ENCODE results near the gene PCNX3.

Gene PCNX3

DNA sequence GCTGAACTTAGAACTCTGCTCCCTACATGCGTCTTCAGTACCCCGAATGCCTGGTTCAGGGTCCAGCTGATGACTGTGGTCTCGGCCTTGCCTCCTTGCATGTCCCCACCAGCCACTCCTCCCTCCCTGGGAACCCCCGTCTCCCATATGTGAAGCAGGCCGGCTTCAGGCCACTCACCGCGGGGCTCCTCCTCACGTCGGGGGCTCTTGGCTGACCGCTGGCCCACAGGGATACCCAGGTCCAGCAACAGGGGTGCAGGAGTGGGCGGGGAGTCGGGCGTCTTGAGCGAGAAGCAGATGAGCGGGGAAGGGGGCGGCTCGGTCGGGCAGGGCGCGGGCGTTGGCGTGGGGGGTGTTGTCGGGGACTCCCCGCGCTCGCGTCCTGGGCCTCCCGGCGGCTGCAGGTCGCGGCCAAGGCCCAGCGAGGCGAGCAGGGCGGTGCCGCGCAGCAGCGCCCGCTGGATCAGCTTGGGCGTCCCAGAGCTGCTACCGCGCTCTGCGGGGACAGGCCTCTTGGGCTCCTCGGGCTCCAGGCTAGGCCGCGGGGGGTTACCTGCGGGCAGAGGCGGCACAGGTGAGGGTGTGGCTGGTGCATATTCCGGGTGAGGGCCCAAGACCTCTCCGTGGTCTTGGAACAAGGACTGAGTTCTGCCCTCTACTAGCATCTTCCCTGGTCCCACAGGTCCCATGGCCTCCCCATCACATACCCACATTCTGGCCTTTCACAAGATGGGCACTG, 16.2 kb upstream of the PCNX3 start:
- no peak for DNase-seq

DNA sequence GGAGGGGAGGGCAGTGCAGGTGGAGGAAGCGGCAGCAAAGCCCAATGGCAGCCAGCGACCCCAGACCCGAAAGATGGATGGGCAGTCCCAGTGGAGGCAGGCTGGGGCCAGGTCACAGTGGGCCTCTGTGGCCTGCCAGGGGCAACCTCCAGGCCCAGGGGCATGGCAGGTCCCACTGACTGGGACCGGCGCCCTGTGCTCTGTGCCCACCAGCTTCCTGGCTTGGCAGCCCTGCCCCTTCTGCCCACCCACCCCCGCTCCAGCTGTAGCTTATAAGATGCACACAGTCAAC, 15.7 kb upstream of the PCNX3 start:
- DNase-seq = no peak

- DNase-seq = no peak
Observed at GRCh38 chr11:65604258-65604657, 11.3 kb upstream of the PCNX3 start.

DNA sequence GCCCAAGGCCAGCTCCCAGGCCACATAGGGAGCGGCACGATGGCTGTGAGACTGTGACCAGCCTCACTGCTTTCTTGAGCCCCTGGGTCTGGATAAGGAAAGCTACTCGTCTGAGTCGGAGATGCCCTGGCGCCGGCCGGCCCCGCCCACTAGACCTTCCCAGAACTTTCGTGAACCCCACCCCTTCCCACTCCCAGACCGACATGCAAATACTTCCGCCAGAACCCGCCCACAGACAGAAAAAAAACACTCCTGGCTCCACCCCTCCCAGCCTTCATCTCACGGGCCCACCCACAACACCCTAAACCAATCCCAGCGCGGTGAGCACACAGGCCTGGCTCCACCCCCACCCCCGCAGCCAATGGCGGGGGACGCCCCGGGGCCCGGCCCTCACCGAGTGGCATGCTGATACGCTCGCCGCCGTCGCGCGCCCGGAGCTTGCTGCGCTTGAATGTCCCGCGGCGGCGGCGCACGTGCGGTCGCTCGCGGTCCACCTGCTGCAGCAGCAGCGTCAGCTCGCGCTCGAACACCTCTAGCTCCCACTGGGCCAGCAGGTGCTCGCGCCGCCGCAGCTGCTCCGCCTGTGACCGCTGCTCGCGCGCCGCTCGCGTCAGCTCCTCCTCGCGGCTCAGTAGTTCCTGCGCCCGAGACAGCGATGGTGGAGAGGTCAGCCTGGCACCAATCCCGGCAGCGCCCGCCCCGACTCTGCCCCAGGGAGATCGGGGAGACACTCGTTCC, 8.5 kb upstream of the PCNX3 start:
- DNase-seq = no peak

GRCh38 chr11:65607614-65608426, 7.8 kb upstream of the PCNX3 start:
- DNase-seq = no peak

- DNase-seq = no peak
Observed at GRCh38 chr11:65609229-65609628, 6.3 kb upstream of the PCNX3 start.

- no peak for DNase-seq
Observed at GRCh38 chr11:65609665-65610064, 5.9 kb upstream of the PCNX3 start.

GRCh38 chr11:65610404-65610803, 5.2 kb upstream of the PCNX3 start:
- DNase-seq = no peak

DNA sequence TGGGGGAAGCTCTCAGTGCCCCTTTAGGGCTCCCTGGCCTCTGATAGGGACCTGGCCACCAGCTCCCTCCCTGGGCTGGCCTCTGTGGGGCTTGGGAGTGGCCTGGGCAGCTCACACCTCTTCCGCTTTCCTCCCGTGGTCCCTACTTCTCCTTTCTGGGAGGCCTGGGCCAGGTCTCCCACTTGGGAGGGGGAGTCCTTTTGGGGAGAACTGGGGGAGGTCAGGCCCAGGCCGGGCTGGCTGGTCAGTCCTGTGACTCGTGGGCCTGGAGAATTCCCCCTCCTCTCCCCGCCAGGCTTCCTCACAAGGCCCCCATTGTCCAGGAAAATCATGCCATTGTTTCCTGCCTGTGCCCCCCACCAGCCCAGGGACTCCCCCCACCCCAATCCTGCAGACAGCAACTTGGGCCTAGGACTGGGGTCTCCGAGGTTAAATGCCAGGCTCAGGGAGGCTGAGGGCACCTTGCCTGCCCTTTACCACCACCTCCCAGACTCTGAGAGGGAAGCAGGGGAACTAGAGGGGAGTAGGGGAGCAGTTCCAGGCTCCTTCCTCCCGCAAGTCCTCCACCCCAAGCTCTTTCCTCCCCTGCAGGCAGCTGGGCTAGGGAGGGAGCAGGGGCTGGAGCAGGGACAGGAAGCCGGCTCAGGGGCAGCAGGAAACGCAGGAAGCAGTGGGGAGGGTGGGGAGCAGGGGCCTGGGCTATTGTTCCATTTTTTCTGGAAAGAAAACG, 4.4 kb upstream of the PCNX3 start:
- DNase-seq = no peak

- DNase-seq = no peak
Observed at GRCh38 chr11:65611758-65612603, 3.6 kb upstream of the PCNX3 start.

DNA sequence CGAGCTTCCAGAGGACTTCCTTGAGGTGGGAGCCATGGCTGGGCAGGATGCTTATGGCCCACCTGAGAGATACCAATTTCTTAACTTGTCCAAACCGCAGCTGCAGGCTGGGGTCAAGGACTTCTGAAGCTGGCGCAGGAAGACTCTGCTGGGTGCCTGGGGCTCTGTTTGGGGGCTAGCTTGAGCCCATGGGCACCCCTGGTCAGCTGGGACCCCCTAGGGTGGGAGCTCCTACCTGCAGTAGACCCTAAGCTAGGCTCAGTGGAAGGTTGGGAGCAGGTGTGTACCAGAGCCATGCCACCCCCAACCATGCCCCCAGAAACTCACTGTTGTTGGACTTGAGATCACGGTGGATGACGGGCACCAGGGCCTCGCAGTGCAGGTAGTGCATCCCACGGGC, 2.9 kb upstream of the PCNX3 start:
- DNase-seq = no peak

GRCh38 chr11:65613091-65613928, 2.3 kb upstream of the PCNX3 start:
- DNase-seq = peak in 1 of 2 donors; percentile 35

- DNase-seq = peak in 1 of 2 donors; percentile 73
Observed at GRCh38 chr11:65615950-65616574, 486 bp downstream of the PCNX3 start.

- no peak for DNase-seq
Observed at GRCh38 chr11:65616575-65617001, 1.0 kb downstream of the PCNX3 start.

DNA sequence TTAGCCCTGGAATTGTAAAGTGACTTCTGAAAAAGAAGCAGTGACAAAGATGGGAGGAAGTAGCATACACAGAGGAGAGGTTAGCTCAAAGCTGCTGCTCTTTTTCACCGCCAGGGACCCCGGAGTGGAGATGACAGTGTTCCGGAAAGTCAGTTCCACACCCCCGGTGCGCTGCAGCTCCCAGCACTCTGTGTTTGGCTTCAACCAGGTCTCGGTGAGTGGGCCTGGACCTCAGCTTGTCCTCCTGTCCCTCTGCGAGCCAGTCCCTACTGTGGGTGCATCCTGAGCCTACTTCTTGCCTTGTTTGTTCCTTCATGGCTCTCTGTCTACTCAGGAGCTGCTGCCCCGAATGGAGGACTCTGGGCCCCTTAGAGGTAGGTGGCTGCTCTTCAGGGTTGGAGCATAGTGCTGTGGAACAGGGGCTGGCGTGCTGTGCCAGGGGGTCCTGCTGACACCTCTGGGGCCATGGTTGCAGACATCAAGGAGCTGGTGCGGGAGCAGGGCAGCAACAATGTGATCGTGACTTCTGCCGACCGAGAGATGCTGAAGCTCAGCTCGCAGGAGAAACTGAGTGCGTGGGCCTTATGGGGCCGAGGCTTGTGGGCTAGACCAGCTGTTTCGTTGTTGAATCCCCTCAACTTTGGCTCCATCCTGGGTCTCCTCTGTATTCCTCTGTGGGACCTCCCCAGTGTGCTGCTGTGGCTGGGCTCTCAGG, 1.7 kb downstream of the PCNX3 start:
- no peak for DNase-seq

DNA sequence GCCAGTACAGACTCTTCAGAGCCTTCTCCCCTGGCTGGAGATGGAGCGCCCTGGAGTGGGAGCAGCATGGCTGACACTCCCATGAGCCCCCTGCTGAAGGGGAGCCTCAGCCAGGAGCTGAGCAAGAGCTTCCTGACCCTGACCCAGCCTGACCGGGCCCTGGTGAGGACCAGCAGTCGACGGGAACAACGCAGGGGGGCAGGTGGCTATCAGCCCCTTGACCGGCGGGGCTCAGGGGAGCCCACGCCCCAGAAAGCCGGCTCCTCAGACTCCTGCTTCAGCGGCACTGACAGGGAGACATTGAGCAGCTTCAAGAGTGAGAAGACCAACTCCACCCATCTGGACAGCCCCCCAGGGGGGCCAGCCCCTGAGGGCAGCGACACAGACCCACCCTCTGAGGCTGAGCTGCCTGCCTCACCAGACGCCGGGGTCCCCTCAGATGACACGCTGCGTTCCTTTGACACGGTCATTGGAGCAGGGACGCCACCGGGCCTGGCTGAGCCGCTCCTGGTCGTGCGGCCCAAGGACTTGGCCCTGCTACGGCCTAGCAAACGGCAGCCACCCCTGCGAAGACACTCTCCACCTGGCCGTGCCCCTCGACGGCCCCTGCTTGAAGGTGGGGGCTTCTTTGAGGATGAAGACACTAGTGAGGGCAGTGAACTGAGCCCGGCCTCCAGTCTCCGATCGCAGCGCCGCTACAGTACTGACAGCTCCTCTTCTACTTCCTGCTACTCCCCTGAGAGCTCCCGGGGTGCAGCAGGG, 2.6 kb downstream of the PCNX3 start:
- no peak for DNase-seq

DNA sequence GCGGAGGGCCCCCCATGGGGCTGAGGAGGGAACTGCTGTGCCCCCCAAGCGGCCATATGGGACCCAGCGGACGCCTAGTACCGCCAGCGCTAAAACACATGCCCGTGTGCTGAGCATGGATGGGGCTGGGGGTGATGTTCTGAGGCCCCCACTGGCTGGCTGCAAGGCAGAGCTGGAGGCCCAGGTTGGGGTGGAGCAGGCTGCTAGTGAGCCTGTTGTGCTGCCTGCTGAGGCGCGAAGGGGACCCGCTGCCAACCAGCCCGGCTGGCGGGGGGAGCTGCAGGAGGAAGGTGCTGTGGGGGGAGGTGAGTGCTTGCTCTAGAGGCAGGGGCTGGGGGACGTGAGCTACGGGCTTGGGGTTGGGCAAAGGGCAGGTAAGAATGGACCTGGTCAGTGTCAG, 3.2 kb downstream of the PCNX3 start:
- DNase-seq = no peak

DNA sequence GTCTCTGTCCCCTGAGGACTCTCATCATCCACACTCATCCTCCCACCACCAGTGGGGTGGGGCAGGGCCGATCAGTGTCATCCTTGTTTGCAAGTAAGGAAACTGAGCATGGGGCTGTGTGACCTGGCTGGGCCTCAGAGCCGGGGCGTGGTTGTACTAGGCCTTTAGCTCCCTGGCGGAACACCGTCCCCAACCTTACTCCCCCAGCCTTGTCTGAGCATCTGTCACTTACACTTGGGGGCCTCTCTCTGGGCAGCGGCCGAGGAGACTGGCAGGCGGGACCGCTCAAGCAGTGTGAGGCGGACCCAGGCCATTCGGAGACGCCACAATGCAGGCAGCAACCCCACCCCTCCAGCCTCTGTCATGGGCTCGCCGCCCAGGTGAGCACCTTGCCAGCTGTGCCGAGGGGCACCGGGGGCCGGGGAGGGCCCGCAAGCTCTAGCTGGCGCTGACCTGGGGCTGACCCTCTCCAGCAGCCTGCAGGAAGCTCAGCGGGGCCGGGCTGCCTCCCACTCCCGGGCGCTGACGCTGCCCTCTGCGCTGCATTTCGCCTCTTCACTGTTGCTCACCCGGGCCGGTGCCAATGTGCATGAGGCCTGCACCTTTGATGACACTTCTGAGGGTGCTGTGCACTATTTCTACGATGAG, 3.8 kb downstream of the PCNX3 start:
- no peak for DNase-seq

DNA sequence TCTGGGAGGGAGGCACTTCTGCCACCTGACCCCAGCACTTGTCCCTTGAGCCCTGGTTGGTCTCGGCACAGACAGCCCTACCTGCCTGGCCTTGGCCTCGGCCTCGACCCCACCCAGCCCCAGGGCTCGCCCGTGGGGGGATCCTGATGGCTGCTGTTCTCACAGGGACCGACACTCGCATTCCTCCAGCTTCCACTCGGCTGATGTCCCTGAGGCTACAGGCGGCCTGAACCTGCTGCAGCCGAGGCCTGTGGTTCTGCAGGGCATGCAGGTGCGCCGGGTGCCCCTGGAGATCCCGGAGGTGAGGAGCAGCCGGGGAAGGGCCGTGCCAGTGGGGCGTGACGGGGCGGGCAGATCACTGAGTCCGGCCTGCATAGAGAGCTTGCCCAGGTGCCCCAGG, 5.1 kb downstream of the PCNX3 start:
- DNase-seq = no peak

Data from stimulated activated CD4-positive, alpha-beta T cell treated with anti-CD3 and anti-CD28 coated beads, Interleukin-2, amount 100 ng/mL, for 24 hours (primary cell).